SIG-M5 treated with dmso at 0.1 percent for 504 hours (cell line): ENCODE measurements around the gene POR.

Source experiments
- DNase-seq: peaks from one replicate; lab custom pipeline; 2025; ENCODE audit not compliant: unreplicated experiment; lab: John Stamatoyannopoulos, UW

The POR gene

DNA sequence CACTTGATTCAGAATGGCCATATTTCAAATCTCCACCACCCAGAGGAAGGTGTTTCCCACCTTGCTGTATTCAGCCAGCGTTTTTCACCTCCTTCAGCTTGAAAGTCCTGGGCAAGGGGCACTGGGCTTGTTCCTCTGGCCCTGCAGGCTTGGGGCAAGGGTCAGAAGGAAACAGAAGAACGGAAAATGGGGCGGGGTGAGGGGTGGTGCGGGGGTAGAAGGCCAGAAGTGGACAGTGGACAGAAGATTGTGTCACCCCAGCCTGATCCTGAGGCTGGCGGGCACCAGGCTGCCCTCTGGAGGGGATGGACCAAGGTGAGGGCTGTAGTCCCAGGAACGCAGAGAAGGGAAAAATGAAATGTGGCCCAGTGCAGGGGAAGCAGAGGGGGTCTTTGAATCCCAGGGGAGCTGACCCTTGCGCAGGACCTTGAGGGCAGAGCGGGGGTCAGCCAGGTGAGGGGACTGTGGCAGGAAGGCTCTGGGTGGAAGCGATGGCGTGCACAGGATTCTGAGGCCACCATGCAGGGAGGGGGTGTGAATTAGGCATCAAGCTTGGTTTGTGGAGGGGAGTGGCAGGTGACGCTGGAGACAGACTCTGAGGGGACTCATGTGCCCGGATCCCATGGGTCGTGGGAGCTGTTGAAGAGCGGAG lies 56.5 kb downstream of the POR start:
- DNase-seq, result no peak

DNA sequence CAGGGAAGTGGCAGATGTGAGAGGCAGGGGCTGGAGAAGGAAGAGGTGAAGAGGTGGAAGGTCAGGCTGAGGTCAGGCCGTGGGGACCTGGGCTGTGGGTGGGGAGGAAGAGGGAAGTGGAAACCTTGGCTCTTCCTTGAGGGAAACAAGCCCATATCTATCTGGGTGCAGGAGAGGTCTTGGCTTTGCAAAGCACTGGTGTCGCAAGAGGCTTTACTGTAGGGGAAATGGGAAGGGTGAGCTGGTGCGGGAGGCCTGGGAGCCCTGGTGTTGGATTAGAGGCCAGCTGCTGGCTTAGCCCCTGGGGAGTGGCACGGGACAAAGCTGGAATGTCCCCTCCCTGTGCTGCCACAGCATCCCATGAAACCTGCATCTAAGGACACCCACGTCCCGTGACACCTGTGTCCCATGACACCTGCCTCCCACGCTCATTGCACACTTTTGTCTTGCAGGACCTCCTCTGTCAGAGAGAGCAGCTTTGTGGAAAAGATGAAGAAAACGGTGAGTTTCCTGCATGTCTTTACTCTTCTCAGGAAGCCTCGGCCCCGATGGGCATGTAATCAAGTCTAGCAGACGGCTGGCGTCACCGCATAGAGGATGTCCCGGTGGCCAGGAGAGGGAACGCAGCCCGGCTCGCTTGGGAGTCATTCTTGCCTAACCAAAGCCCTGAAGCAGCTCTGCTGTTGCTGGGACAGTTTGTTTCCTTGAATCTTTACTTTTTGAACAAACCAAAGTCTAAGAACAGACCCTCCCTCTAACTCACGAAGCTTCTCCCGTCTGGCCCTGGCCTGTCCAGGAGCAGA lies 57.2 kb downstream of the POR start:
- DNase-seq, result peak; percentile 75

DNA sequence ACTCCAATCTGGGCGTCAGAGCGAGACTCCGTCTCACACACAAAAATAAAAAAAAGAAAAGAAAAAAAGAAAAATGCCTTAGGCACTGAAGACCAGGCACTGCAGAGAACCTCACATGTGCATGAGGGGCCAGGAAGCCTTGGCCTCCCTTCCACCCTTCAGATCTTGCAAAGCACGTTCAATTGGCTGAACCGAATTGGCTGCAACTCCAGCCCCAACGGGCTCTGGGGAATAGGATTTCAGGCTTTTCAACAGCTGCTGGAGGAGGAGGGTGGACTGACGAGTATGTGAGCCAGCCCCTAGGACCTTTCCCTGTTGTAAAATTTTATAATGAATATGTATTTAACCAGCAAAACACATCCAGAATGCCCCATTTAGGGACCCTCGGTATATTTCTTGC lies 62.8 kb downstream of the POR start:
- no peak for DNase-seq

DNA sequence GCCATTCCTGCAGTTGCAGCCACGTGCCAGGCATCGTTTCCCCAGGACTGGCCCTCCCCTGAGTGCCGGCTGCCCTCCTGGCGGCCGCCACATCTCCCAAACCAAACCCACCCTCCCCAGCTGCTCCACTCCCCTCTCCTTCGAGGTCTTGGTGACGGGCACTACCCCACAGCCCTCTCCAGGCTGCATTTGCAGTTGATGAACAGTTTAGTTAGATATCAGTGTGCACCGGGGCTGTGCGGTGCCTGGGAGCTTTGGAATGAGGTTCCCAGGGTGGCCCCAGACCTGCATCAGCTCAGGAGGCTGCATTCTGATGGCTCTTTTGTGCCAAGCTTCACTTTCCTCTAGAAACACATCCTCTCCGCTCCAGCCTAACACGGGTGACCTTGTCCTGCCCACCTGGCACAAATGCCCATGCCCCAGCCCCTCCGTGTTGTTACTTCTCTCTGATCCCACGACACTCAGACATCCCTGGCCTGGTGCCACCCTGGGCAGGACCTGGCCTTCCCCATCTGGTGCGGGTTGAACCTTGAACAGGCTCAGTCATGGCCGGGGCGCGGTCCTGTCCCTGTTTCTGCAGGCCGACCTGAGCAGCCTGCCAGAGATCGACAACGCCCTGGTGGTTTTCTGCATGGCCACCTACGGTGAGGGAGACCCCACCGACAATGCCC lies 64.9 kb downstream of the POR start:
- DNase-seq, result no peak

DNA sequence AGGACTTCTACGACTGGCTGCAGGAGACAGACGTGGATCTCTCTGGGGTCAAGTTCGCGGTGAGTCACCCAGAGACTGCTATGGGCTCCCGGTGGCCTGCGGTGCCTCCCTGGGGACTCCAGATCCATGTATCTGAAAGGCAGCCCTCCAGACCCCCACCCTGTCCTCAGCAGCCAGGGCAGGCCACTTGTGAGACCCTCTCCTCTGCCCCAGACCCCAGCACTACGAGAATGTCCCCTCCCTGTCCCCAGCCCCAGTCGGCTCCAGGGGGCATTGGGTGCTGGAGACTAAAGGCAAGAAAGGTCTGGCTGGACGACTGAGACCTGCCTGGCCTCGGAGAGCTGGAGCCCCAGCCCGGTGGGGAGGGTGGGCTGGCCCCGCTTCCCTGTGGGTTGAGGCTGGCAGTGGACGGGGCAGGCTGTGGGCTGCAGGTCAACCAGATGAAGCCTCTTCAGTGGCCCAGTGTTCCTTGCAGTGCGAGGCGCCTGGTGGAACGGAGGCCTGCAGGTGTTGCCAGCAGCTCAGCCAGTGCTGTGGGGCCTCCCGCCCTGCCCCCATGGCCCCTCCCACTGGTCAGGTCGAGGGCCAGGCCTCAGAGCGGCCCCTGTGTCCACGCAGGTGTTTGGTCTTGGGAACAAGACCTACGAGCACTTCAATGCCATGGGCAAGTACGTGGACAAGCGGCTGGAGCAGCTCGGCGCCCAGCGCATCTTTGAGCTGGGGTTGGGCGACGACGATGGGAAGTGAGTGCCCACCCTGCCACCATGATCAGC lies 65.7 kb downstream of the POR start:
- no peak for DNase-seq

DNA sequence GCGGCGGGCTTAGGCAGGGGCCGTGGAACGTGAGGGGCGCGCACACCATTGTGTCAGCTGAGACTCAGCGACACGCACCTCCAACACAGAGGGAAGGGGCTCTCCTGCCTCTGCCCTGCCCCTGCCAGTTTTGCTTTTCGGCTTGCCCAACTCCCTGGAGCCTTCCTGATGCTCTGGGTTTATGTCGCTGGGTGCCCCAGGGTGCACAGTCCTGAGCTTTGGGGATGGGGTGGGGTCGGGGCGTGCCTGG lies 66.2 kb downstream of the POR start:
- DNase-seq, result no peak

DNA sequence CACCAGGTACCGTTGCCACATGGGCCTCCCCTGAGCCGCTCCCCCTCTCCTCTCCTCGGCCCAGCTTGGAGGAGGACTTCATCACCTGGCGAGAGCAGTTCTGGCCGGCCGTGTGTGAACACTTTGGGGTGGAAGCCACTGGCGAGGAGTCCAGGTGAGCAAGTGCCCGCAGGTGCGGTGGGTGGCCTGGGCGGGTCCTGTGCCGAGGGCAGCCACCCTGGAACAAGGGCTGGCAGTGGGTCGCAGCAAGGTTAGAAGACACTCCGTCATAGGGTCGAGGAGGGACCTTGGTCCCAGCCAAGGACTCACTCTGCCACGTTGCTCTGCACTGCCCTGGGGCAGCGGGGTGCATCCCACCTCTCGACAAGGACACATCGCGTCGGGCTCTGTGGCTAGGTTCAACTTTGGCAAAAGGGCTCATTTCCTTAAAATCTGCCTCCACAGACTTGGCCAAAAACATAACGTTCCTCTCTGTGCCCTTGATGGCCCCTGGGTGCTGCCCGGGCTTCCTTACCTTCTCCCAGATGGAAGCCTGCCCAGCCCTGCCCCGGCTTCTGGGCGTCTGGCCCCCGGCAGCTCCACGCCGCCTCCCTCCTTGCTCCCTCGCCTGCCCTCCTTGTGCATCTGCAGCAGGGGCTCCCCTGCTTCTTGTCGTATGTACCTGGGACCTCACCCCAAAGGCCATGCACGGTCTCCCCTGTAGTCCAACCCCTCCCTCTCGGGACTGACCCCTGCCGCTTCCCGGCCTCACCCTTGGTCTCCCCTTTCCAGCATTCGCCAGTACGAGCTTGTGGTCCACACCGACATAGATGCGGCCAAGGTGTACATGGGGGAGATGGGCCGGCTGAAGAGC lies 66.7 kb downstream of the POR start:
- no peak for DNase-seq

DNA sequence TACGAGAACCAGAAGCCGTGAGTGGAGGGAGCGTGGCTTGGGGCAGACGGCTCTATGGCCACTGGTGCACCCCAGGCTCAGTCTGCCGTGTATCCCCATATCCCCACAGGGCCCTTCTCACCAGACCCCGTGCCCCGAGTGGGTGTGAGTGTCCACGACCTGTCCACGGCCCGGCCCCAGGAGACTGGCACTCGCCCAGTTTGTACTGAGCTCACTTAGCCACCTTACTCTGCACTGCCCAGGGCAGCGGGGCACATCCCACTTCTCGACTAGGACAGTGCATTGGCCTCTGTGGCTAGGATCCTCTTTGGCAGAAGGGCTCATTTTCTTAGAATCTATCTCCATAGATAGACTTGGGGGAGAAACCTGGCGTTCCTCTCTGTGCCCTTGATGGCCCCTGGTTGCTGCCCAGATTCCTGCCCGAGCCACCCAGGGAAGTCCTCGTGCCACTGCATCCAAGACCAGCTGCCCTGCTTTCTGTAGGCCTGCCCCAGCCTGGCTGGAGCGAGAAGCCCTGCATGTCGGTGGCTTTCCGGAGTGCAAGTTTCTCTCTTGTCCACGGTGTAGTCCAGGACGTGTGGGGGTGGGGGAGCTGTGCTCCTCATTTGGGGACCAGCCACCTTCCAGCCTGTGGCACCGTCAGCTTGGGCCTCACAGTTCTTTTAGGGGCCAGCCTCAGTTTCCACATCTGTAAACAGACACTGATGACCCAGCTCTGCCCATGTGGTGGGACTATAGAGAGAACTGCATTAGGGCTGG lies 67.5 kb downstream of the POR start:
- no peak for DNase-seq

DNA sequence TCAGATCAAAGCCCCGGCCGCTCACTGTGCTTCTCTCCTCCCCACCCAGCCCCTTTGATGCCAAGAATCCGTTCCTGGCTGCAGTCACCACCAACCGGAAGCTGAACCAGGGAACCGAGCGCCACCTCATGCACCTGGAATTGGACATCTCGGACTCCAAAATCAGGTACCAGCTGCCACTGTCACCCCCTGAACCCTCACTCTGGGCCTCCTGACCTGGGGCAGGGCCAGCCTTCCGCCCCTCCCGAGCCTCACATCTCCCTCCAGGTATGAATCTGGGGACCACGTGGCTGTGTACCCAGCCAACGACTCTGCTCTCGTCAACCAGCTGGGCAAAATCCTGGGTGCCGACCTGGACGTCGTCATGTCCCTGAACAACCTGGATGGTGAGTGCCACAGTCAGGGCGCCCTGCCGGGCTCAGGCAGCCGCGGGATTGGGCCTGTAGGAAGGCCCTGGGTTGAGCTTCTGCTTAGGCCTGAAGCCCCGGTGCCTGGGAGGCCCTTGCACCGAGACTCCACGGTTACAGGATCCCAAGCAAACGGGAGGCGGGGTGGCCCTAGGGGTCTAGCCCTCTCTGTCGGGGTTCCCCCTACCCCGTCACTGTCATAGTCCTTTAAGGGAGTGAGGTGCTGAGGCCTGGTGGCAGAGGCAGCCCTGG lies 68.6 kb downstream of the POR start:
- DNase-seq, result no peak

DNA sequence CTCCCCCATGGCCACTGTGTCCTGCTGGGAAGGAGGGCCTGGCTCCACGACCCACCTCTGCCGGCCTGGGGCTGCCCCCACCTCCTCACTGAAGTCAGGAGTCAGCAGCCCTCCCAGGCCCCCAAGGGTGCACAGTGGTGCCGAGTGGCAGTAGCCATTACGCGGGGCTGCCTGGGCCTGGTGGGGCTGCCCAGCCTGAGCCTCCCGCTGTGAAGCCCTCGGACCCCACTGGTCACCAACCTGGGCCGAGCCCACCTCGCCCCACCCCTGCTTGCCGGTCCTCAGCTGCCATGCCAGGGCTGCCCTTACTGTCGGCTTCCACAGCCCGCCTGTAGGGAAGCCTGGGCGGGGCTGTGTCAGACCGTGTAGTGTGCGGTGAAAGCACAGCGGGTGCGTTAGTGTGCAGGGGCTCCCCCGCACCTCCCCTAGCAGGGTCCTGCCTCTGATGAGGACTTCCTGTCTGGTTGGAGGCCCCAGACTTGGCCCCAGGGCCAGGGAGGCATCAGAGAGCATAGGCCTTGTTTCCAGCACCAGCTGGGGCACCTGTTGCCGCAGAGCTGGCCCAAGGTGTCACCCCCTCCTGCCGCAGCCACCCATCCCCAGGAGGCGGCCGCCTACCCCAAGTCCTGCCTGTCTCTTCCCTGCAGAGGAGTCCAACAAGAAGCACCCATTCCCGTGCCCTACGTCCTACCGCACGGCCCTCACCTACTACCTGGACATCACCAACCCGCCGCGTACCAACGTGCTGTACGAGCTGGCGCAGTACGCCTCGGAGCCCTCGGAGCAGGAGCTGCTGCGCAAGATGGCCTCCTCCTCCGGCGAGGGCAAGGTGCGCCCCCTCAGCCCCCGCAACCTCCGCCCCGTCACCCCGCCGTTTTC lies 69.4 kb downstream of the POR start:
- DNase-seq, result no peak

DNA sequence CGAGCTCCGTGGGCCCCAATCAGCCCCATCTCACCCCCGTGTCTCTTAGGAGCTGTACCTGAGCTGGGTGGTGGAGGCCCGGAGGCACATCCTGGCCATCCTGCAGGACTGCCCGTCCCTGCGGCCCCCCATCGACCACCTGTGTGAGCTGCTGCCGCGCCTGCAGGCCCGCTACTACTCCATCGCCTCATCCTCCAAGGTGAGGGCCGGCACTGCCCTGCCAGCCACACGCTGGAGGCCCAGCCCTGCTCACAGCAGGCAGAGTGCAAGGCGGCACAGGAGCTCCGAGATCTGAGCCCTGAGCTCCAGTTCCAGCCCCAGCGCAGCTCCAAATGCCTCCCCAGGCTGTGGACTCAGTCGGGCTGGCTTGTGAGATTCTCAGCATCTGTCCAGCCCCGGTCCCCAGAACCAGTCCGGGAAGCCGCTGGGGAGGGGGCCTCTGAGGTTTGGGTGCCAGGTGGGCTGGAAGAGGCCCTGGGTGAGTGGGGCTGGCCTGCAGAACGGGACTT lies 70.1 kb downstream of the POR start:
- no peak for DNase-seq

DNA sequence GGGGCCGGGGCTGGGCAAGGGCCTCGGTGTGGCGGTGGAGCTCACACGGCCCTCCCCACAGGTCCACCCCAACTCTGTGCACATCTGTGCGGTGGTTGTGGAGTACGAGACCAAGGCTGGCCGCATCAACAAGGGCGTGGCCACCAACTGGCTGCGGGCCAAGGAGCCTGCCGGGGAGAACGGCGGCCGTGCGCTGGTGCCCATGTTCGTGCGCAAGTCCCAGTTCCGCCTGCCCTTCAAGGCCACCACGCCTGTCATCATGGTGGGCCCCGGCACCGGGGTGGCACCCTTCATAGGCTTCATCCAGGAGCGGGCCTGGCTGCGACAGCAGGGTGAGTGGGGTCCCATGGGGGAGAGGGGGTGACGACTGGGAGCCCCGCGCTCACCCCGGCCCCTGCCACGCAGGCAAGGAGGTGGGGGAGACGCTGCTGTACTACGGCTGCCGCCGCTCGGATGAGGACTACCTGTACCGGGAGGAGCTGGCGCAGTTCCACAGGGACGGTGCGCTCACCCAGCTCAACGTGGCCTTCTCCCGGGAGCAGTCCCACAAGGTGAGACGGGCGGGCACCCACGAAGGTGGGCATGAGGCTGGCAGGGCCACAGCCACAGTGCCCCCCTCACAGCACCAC lies 70.7 kb downstream of the POR start:
- no peak for DNase-seq

DNA sequence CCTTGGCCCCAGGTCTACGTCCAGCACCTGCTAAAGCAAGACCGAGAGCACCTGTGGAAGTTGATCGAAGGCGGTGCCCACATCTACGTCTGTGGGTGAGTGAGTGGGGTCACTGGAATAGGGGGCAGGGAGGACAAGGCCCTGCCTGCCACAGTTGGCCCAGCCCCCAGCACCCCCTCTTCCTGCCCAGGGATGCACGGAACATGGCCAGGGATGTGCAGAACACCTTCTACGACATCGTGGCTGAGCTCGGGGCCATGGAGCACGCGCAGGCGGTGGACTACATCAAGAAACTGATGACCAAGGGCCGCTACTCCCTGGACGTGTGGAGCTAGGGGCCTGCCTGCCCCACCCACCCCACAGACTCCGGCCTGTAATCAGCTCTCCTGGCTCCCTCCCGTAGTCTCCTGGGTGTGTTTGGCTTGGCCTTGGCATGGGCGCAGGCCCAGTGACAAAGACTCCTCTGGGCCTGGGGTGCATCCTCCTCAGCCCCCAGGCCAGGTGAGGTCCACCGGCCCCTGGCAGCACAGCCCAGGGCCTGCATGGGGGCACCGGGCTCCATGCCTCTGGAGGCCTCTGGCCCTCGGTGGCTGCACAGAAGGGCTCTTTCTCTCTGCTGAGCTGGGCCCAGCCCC lies 71.3 kb downstream of the POR start:
- DNase-seq, result no peak

DNA sequence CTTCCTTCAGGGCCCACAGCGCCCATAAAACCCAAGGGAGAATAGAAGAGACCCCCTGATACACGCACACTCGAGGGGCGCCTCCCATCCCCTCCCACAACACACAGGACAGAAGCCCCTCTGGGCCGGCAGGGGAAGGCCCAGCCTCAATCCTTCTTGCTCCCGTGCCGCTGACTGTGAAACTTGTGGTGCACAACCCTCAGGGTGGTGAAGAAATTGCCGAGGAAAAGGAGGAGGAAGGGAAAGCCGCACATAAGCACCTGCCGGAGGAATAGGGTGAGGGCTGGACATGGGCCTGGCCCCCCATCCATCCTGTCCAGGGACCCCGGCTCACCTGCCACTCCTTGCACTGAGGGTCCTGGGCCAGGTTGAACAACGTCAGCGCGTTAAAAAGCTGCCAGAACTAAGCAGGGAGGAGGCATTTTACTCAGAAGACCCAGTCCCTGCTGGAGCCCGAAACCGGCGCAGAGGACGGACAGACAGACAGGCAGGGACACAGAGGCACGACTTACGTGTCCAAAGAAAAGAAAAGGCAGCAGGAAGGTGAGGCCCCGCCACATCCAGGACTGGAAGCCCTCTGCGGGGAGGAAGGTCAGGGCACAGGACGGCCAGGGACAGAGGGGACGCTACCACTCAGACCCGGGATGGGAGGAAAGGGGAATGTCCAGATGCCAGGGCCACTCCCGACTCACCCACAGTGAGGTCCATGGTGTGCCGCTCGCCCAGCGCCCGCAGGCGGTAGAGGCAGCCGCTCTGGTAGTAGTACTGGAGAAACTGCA lies 72.3 kb downstream of the POR start:
- no peak for DNase-seq

DNA sequence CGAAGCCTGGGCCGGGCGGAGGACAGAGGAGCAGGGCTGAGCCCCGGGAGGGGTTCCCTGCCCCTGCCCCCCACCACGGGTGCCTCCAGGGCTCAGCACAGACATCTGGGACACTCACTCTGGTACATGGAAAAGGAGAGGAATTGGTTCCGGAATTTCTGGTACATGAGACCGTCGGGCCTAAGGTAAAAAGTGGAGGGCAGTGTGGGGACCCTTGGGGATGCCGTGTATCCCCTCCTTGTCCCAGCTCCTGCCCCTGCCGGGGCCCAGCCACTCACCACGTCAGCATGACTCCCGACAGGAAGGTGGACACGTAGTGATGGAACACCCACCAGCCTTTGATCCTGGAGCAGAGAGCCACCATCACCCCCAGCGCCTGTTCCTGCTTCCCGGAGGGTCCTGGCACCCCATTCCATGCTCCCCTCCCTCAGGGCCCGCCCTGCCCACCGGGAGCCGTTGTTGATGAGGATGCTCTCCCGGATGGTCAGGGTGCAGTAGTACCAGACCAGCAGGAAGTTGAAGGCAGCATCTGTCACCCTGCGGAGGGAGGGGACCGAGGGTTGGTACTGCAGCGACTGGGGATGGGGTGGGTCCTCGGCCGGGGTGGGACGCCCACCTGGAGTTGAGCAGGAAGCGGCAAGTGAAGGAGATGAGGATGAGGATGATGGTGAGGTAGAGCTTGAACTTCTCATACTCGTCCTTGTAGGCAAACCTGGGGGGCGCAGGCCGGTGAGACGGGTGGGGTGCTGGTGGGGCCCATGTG lies 73.0 kb downstream of the POR start:
- DNase-seq, result no peak
